ENCODE measurements around the gene KCNJ15. TPM values are rescaled to one million over a fixed set of nuclear protein-coding genes. Genes with fewer than 3 reads are reported as not detected.
A peak's percentile ranks its signal among the peaks of the same experiment; 100 is the strongest.

The KCNJ15 gene
- not detected for total RNA-seq (ENCODE audit: unreplicated experiment)
- long read RNA-seq: 0 reads

DNA sequence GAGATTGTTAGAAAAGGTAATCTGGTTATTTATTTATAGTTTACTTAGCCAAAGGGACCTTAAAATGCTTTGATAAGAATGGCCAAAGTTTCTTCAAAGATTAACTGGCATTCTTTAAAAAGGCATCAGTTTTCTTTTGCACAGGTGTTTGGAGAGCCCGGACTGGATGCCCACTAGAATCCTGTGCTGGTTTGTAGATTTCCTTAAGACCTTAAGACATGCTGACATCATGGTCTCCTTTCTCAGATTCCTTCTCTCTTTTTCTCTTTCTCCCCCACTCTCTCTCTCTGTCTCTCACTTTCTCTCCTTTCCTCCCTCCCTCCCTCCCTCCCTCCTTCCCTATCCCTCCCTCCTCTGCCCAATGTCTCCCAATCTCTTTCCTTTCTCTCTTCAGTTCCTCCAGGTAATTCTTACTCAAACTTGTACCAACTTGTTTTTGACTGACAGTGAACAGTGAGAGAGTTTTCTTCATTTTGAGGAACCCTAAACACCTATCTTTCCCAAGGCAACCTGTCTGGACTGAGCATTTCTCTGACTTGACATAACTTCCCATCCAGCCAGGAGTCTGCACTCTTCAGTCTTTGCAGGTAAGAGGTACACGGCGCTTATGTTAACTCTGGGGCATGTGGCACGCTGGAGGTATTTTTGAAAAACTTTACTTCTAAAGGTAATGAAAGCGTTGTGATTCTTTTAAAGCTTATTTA, at the start of gene KCNJ15:
TSS of gene KCNJ15 (plus strand) at position 393 of the 704 bp plus-strand sequence. CDS start 42,271 bp downstream, outside the sequence.
- Mint-ChIP-seq H3K36me3 (ENCODE audit: unreplicated experiment) (no peaks in the 10 kb centered on the region), H3K27me3 (ENCODE audit: unreplicated experiment) (peaks cover 2% of the 10 kb centered on the region), H3K4me3 (ENCODE audit: unreplicated experiment) (no peak within 1 kb of the TSS), H3K4me1 (ENCODE audit: low read depth, unreplicated experiment) (no peaks in the 10 kb centered on the region), H3K9me3 (ENCODE audit: unreplicated experiment) (no peaks in the 10 kb centered on the region), H3K27ac (ENCODE audit: unreplicated experiment) (no peak within 1 kb of the TSS)
- no peak for DNase-seq
- TF ChIP-seq, protein P1, sequence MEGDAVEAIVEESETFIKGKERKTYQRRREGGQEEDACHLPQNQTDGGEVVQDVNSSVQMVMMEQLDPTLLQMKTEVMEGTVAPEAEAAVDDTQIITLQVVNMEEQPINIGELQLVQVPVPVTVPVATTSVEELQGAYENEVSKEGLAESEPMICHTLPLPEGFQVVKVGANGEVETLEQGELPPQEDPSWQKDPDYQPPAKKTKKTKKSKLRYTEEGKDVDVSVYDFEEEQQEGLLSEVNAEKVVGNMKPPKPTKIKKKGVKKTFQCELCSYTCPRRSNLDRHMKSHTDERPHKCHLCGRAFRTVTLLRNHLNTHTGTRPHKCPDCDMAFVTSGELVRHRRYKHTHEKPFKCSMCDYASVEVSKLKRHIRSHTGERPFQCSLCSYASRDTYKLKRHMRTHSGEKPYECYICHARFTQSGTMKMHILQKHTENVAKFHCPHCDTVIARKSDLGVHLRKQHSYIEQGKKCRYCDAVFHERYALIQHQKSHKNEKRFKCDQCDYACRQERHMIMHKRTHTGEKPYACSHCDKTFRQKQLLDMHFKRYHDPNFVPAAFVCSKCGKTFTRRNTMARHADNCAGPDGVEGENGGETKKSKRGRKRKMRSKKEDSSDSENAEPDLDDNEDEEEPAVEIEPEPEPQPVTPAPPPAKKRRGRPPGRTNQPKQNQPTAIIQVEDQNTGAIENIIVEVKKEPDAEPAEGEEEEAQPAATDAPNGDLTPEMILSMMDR (IDR thresholded peaks at IDR 0.05; ENCODE audit: partially characterized antibody, unreplicated experiment): no peak

DNA sequence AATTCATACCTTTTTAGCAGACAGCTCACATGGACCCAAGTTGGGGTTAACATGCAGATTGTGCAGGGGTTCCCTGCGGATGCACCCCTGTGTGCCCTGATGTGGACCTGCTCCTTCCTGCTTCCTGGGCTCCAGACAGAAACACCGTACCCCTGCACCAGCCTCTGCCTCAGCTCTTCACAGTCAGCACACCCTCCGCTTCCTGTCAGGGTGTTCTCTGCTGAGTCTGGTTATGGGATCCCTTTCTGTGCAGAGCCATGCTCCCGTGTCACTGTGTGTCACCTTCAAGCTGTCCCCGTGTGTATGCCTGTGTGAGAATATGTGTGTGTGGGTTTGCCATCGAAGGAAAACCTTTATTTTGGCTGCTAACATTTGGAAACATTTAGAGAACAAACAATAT, 48.7 kb upstream of the KCNJ15 start:
- Mint-ChIP-seq H3K27ac (ENCODE audit: unreplicated experiment) (no peak overlapping the region), H3K9me3 (ENCODE audit: unreplicated experiment) (peaks cover 1% of the 10 kb centered on the region), H3K36me3 (ENCODE audit: unreplicated experiment) (peaks cover 10% of the 10 kb centered on the region), H3K4me3 (ENCODE audit: unreplicated experiment) (no peak overlapping the region), H3K27me3 (ENCODE audit: unreplicated experiment) (peaks cover 5% of the 10 kb centered on the region), H3K4me1 (ENCODE audit: low read depth, unreplicated experiment) (no peaks in the 10 kb centered on the region)
- DNase-seq: no peak
- TF ChIP-seq, protein P1 (IDR thresholded peaks at IDR 0.05; ENCODE audit: partially characterized antibody, unreplicated experiment): no peak

DNA sequence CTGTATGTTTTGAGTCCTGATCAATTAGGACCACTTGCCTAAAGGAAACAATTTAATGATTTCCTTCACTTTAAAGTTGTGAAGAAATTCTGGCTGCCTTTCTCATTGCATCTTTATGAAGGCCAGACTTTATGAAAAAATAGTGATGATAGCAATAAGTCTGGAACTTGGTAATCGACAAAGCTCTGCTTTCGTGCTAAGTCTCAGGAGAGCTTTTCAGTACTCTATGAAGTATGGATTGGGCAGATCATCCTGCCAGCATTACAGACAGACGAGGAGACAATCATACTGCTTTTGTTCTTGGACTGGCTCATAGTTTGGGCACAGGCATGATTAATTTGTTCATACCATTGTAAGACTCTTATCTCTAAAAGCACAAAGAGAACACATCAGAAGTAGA, 45.5 kb upstream of the KCNJ15 start:
- no peak for DNase-seq
- Mint-ChIP-seq H3K36me3 (ENCODE audit: unreplicated experiment) (peaks cover 10% of the 10 kb centered on the region), H3K9me3 (ENCODE audit: unreplicated experiment) (peaks cover 1% of the 10 kb centered on the region), H3K4me1 (ENCODE audit: low read depth, unreplicated experiment) (no peaks in the 10 kb centered on the region), H3K4me3 (ENCODE audit: unreplicated experiment) (no peak overlapping the region), H3K27ac (ENCODE audit: unreplicated experiment) (no peak overlapping the region), H3K27me3 (ENCODE audit: unreplicated experiment) (peaks cover 5% of the 10 kb centered on the region)
- TF ChIP-seq, protein P1 (IDR thresholded peaks at IDR 0.05; ENCODE audit: partially characterized antibody, unreplicated experiment): no peak

GRCh38 chr21:38212706-38213105, 44.1 kb upstream of the KCNJ15 start:
- peaks cover 1% of the 10 kb centered on the region for H3K9me3 Mint-ChIP-seq (ENCODE audit: unreplicated experiment)
- H3K4me3 Mint-ChIP-seq (ENCODE audit: unreplicated experiment): no peak overlapping the region
- H3K4me1 Mint-ChIP-seq (ENCODE audit: low read depth, unreplicated experiment): no peaks in the 10 kb centered on the region
- H3K27me3 Mint-ChIP-seq (ENCODE audit: unreplicated experiment): peaks cover 5% of the 10 kb centered on the region
- peaks cover 10% of the 10 kb centered on the region for H3K36me3 Mint-ChIP-seq (ENCODE audit: unreplicated experiment)
- DNase-seq: no peak
- TF ChIP-seq, protein P1 (IDR thresholded peaks at IDR 0.05; ENCODE audit: partially characterized antibody, unreplicated experiment): no peak
- no peak overlapping the region for H3K27ac Mint-ChIP-seq (ENCODE audit: unreplicated experiment)

DNA sequence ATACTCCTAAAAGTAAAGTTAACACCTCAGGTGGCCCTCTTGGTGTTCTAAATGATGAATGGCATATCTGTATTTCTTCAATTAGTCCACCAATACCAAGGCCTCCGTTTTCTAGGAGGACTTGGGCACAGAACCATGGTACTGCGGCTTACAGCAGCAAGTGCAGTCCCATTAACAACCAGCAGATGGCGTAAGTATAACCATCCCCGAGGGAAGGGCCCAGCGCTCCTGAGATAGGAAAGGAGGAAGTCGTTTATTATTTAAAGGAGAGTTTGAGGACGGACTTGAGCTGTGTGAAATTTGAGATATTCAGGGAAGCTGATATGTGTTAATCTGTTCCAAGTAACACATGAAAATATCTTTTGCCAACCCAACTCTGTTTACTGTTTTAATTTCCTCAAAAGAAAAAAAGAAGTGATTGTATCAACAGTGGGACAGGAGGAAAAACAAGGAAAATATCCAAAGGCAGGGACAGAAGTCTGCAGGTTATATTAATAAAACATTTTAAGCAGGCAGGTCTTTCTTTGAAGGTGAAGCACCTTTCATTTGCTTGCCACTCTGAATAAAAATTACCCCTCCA, 37.7 kb upstream of the KCNJ15 start:
- Mint-ChIP-seq H3K4me1 (ENCODE audit: low read depth, unreplicated experiment) (no peaks in the 10 kb centered on the region), H3K4me3 (ENCODE audit: unreplicated experiment) (no peak overlapping the region), H3K27ac (ENCODE audit: unreplicated experiment) (no peak overlapping the region), H3K27me3 (ENCODE audit: unreplicated experiment) (peaks cover 2% of the 10 kb centered on the region), H3K36me3 (ENCODE audit: unreplicated experiment) (peaks cover 24% of the 10 kb centered on the region), H3K9me3 (ENCODE audit: unreplicated experiment) (peaks cover 3% of the 10 kb centered on the region)
- TF ChIP-seq, protein P1 (IDR thresholded peaks at IDR 0.05; ENCODE audit: partially characterized antibody, unreplicated experiment): peak; percentile 89
- peak; percentile 58 for DNase-seq
